ENCODE results near the gene PTPRC.

GRCh38 chr1:198750081-198750480, 111.2 kb downstream of the PTPRC start:
- TF ChIP-seq CTCF (IDR thresholded peaks at IDR 0.05) (no peak), POLR2A (IDR thresholded peaks at IDR 0.05; ENCODE audit: low read depth) (no peak)

Measured in esophagus muscularis mucosa (tissue), 3 donors.